AG20443 (cell line): ENCODE results near the gene EPB41L5.

Experiments
- DNase-seq: peaks from one replicate; pipeline ENCODE4 v3.0.0; 2012; ENCODE audit warnings: low spot score, mixed read lengths

The EPB41L5 gene

DNA sequence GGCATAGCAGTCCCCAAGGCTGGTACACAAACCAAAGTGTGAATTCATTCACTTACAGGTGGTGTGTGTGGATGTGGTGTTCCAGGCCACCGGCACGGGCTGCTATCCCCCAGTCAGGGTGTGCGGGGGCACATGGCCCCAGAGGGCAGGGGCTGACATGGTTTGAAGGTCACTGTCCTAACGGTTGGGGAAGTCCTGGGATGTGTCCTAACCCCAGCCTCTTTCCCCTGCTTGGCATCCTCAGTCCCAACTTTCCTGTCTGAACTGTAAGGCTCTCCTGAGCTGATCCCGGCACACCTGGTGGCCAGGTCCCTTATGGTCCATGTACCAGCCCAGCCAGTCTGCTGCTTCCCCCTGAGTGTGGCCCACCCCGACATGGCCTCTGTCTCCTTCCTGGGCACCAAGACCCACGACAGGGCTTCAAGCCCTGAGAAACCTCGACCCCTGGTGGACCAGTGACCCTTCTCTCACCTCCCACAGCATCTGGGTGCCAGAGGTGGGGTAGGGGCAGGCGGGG is 212.7 kb downstream of the EPB41L5 start:
- no peak for DNase-seq

GRCh38 chr2:120226316-120226715 is 213.4 kb downstream of the EPB41L5 start:
- DNase-seq = no peak

DNA sequence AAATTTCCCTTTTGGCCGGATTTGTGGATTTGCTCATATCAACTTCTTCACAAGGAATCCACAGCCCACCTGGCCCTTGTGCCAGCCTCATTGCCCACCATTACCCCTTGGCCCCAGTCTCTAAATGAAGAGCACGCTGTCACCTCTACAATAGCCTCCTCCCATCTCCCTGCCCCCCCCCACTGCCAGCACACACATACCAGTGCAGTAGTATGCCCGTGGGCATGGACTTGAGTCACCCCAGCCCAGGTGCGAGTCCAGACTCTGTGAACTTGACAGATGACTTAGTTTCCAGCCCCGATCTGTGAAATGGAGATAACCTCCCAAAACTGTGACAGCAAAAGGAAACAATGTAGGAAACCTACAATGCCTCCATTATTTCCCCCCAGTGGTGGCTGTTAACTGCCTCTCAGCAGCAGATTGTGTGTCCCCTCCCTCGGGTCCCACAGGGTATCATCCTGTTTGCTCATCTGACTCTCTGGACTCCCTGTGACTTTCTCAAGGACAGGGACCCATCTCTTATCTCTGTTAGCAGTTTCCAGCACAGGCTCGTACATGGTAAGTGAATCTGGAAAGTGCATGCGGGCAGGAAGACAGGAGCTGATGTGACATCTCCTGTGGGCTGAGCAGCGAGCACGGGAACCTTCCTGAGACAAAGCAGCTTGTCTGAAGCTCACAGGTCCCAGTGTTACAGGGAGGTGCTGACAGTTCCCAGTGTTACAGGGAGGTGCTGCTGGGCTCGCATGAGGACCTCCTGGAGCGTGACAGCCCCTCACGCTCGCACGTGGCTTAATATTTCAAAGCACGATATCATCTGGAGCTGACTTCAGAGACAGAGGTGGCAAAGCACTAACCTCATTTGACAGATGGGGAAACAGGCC is 214.5 kb downstream of the EPB41L5 start:
- DNase-seq = no peak

- no peak for DNase-seq
Measured at GRCh38 chr2:120228503-120228902, 215.6 kb downstream of the EPB41L5 start.
